Thoracic aorta (tissue), 2 donors: ENCODE measurements around the gene PPP4C. TPM values are rescaled to one million over a fixed set of nuclear protein-coding genes. Genes with fewer than 3 reads are reported as not detected.

Experiments
- ATAC-seq: fragments of 150-250 bp; one replicate; pipeline ENCODE4 v1.8.0; 2017; ENCODE audit warnings: low read depth; ENCODE audit not compliant: insufficient number of reproducible peaks, low FRiP score
- DNase-seq: peaks from one replicate; pipeline ENCODE4 v3.0.0-alpha.2; 2020; ENCODE audit warnings: low spot score
- H3K27ac ChIP-seq, 2 donors: fragments of 200-600 bp; sonication (generic); 1 replicate in 1 of 2; 2 replicates in 1 of 2; pipeline ENCODE4 v1.5.1; 2016; ENCODE audit warnings: mild to moderate bottlenecking in 2 of 2, moderate library complexity in 2 of 2
- H3K27me3 ChIP-seq: fragments of 200-600 bp; sonication (generic); replicated peaks from 2 replicates; pipeline ENCODE4 v1.6.0; 2016; ENCODE audit warnings: mild to moderate bottlenecking; ENCODE audit not compliant: insufficient read depth
- H3K36me3 ChIP-seq: fragments of 200-600 bp; sonication (generic); one replicate; pipeline ENCODE4 v1.5.1; 2016
- H3K4me1 ChIP-seq, 2 donors: fragments of 200-600 bp; sonication (generic); 1 replicate in 1 of 2; 2 replicates in 1 of 2; pipeline versions ENCODE4 v1.5.1 to v1.6.0; 2016; ENCODE audit warnings: low read depth in 2 of 2, mild to moderate bottlenecking in 1 of 2; ENCODE audit not compliant: control insufficient read depth in 1 of 2
- H3K4me3 ChIP-seq: fragments of 200-600 bp; sonication (generic); 2 replicates; pipeline ENCODE4 v1.5.1; 2016; ENCODE audit warnings: mild to moderate bottlenecking
- H3K9me3 ChIP-seq: fragments of 200-600 bp; sonication (generic); 2 replicates; pipeline ENCODE4 v1.5.1; 2016
- total RNA-seq, 2 donors: library from RNA; depleted of rRNA; stranded (reverse); fragments of >200 nt; gene quantifications; one replicate each; pipeline versions ENCODE4 v1.1.0 to v1.2.3, GENCODE V29; 2016
- TF ChIP-seq, protein P1 (sequence below): fragments of 200-600 bp; sonication (generic); IDR thresholded peaks from one replicate; pipeline ENCODE4 v1.5.1; 2019; ENCODE audit warnings: antibody characterized with exemption

The PPP4C gene
- total RNA-seq, 2 donors from 2014 or later = 37.7 to 54.2 TPM

GRCh38 chr16:30087181-30087898 is 11.5 kb downstream of the PPP4C start:
- no peak for ATAC-seq
- peaks cover 4 to 15% of the 10 kb centered on the region in 2 donors for H3K4me1 ChIP-seq
- DNase-seq = no peak

GRCh38 chr16:30088237-30088831 is 12.5 kb downstream of the PPP4C start:
- H3K36me3 ChIP-seq = peaks cover 21% of the 10 kb centered on the region
- TF ChIP-seq, protein P1, sequence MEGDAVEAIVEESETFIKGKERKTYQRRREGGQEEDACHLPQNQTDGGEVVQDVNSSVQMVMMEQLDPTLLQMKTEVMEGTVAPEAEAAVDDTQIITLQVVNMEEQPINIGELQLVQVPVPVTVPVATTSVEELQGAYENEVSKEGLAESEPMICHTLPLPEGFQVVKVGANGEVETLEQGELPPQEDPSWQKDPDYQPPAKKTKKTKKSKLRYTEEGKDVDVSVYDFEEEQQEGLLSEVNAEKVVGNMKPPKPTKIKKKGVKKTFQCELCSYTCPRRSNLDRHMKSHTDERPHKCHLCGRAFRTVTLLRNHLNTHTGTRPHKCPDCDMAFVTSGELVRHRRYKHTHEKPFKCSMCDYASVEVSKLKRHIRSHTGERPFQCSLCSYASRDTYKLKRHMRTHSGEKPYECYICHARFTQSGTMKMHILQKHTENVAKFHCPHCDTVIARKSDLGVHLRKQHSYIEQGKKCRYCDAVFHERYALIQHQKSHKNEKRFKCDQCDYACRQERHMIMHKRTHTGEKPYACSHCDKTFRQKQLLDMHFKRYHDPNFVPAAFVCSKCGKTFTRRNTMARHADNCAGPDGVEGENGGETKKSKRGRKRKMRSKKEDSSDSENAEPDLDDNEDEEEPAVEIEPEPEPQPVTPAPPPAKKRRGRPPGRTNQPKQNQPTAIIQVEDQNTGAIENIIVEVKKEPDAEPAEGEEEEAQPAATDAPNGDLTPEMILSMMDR = no peak
- no peaks in the 10 kb centered on the region for H3K27me3 ChIP-seq
- H3K9me3 ChIP-seq = no peaks in the 10 kb centered on the region
- DNase-seq (no peak), ATAC-seq (no peak)
- H3K4me1 ChIP-seq = peaks cover 14 to 25% of the 10 kb centered on the region in 2 donors
- H3K27ac ChIP-seq = no peak overlapping the region
- no peak overlapping the region for H3K4me3 ChIP-seq

More at GRCh38 chr16:30087181-30087898, 11.5 kb downstream of the PPP4C start:
- H3K4me3 ChIP-seq = no peak overlapping the region
- peaks cover 30% of the 10 kb centered on the region for H3K36me3 ChIP-seq
- no peak overlapping the region for H3K27ac ChIP-seq
- TF ChIP-seq, protein P1 = no peak
- no peaks in the 10 kb centered on the region for H3K9me3 ChIP-seq
- H3K27me3 ChIP-seq = no peaks in the 10 kb centered on the region

GRCh38 chr16:30088832-30089624 is 13.2 kb downstream of the PPP4C start:
- ATAC-seq = no peak
- no peak overlapping the region for H3K27ac ChIP-seq
- no peak for DNase-seq

DNA sequence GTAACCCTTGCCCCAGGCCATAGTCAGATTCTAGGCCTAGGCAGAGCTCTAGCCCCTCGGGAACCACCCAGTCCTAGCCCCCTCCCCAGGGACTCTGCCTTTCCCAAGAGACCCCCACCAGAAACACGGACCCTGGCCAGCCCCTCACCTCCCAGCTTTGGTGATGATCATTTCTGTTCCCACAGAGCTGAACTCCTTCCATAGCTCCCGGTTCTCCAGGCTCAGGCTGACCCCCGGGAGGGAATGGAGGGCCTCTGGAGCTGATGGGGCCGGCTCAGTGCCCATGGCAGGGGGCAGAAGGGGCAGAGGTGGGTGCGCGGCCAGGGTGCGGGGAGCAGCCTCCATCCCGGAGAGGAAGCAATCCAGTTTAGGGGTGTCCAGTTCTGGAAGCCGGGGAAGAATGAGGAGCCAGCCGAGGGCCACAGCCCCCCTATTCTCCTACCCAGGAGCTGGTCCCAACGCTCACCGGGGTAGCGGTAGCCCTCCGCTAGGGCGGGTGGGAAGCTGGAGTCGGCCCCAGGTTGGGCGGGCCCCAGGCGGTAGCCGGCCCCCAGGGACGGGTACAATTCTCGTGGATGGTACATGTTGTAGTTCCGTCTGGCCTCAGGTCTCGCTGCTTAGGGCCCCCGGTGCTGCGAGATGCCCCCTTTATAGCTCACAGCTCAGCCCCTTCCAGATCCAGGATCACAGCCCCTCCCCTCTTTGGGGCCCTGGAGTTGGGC is 15.0 kb downstream of the PPP4C start:
- no peaks in the 10 kb centered on the region for H3K9me3 ChIP-seq
- DNase-seq = no peak
- no peaks in the 10 kb centered on the region for H3K27me3 ChIP-seq
- peak overlapping the region in 1 of 2 donors; percentile 41 for H3K27ac ChIP-seq
- no peak for ATAC-seq
- peaks cover 24 to 45% of the 10 kb centered on the region in 2 donors for H3K4me1 ChIP-seq
- peaks cover 12% of the 10 kb centered on the region for H3K36me3 ChIP-seq
- TF ChIP-seq, protein P1 = no peak
- peak overlapping the region; percentile 73 for H3K4me3 ChIP-seq

More at GRCh38 chr16:30088832-30089624, 13.2 kb downstream of the PPP4C start:
- Histone ChIP-seq H3K4me1 (peaks cover 15 to 32% of the 10 kb centered on the region in 2 donors), H3K36me3 (peaks cover 19% of the 10 kb centered on the region), H3K4me3 (no peak overlapping the region), H3K9me3 (no peaks in the 10 kb centered on the region), H3K27me3 (no peaks in the 10 kb centered on the region)
- TF ChIP-seq, protein P1 = no peak
